ENCODE data around the gene ZNF680. TPM values are rescaled to one million over a fixed set of nuclear protein-coding genes. Genes with fewer than 3 reads are reported as not detected.
"Not testable (repeated sequence)": the region's sequence is repeated elsewhere in the genome, so short reads cannot be mapped to it uniquely, and the experiment has no call there.

Gene ZNF680
- total RNA-seq, 1 donor, result 16.7 TPM

DNA sequence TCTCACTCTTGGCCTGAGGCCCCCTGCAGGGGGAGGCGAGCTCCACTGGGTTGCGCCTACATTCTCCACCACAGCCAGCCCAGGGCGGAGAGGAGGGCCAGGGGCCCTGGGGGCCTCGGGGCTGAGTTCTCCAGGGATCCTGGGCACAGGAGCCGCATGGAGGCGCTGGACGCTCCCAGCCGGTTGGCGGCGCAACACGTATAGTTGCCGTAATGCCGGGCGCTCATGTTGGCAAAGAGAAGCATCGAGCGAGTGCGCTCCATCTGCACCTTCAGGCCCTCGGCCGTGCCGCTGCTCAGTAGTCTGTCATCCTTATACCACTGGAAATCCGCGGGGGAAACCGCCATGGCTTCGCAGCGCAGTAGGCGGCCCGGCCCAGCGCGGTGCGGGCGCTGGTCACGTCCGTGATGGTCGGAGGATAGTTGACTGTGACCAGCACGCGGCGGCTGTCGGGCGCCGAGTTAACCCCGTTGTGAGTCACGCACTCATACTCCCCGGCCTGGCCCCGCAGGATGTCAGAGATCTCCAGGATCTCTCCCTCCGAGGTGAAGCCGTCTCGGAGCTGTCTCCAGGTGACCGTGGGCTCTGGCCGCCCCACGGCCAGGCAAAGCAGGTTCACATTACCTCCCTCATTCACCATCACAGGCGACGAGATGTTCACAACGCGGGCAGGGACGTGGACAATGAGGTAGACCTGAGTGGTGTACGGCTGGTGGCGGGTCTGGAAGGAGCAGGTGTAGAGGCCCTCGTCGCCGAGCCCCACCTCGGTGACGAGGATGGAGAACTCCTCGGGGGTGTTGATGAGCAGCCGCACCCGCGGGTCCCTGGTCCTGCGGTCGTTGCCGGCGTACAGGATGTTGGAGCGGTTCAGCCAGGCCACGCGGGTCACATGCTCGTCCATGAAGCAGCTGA lies 6.8 kb upstream of the ZNF680 start:
- H3K9me3 ChIP-seq (ENCODE audit: low read depth, low read length); H3K4me1 ChIP-seq (ENCODE audit: insufficient read depth, low read length): not testable (repeated sequence)
- peaks cover 27% of the 10 kb centered on the region for H3K27me3 ChIP-seq (ENCODE audit: insufficient read depth, low read length)
- H3K4me3 ChIP-seq (ENCODE audit: low read length), result peak overlapping the region; percentile 16

DNA sequence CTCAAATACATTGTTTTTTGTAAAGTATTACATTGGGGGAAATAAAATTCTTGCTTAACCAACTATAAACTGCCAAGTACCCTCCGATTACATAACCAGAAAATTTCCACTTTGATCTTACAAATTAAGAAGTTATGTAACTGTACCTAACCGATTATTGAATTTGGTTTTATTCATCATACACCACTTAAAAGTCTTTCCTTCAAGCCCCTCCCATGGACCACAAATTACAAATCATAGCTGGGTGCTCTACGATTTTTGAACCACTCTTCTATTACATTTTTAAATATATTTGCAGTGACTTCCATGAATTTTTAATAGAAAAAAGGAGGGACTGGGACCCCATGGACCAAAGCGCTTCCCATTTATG lies 630 bp downstream of the ZNF680 start:
- Histone ChIP-seq H3K27me3 (ENCODE audit: insufficient read depth, low read length) (no peaks in the 10 kb centered on the region), H3K4me3 (ENCODE audit: low read length) (peak overlapping the region; percentile 61), H3K9me3 (ENCODE audit: low read depth, low read length) (no peaks in the 10 kb centered on the region), H3K4me1 (ENCODE audit: insufficient read depth, low read length) (peaks cover 21% of the 10 kb centered on the region)

DNA sequence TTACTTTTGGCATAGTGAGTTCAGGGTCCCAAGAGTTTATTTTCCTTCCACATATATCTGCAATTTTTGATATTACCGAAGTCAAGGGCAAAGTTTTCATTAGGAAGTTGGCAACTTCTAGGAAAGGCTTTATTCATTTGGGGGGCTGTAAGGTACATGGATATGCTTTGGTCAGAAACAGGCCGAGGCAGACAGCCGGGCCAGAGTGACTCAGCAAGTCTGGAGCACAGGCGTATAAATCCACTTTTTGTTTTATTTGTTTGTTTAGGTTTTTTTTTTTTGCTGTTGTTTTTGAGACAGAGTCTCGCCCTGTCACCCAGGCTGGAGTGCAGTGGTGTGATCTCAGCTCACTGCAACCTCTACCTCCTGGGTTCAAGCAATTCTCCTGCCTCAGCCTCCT lies 3.7 kb downstream of the ZNF680 start:
- no peak overlapping the region for H3K4me3 ChIP-seq (ENCODE audit: low read length)
- peaks cover 15% of the 10 kb centered on the region for H3K9me3 ChIP-seq (ENCODE audit: low read depth, low read length)
- peaks cover 21% of the 10 kb centered on the region for H3K4me1 ChIP-seq (ENCODE audit: insufficient read depth, low read length)
- H3K27me3 ChIP-seq (ENCODE audit: insufficient read depth, low read length), result no peaks in the 10 kb centered on the region

DNA sequence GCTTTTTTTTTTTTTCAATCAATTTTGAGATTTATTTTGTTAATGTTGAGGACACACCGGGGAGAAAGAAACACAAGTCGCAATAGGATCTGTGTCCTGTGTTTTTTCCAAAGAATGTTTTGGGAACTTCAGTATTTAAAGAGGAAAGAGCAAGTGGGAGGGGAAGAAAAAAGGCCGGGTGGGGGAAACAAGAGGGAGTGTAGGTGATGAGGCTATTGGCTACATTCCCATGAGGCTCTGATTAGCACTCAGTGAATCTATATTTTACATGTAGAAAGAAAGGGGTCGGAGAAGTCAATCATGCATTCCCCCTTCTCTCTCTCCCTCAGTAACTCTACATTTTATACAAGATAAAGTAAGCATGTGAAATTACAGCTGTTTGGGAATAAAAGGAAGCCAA lies 4.1 kb downstream of the ZNF680 start:
- Histone ChIP-seq H3K4me1 (ENCODE audit: insufficient read depth, low read length) (peaks cover 18% of the 10 kb centered on the region), H3K4me3 (ENCODE audit: low read length) (no peak overlapping the region), H3K9me3 (ENCODE audit: low read depth, low read length) (peaks cover 15% of the 10 kb centered on the region), H3K27me3 (ENCODE audit: insufficient read depth, low read length) (no peaks in the 10 kb centered on the region)

DNA sequence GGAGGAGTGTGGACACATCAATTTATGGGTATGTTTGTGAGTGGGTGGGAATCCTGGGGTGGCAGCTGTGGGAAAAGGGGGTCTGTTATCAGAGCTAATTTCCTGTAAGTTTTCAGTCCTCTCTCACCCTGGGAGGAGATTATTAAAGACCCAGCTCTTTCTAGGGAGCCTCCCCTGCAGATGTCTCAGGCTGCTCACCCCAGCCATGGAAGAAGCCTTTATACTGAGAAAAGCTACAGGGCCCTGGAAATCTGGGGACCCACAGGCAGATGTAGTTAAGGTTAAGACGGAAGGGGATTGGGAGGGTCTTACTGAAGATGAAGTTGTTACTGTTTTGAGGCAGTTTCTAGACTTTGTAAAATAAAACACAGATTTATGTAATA lies 4.6 kb downstream of the ZNF680 start:
- peaks cover 15% of the 10 kb centered on the region for H3K9me3 ChIP-seq (ENCODE audit: low read depth, low read length)
- H3K27me3 ChIP-seq (ENCODE audit: insufficient read depth, low read length), result no peaks in the 10 kb centered on the region
- H3K4me1 ChIP-seq (ENCODE audit: insufficient read depth, low read length), result peaks cover 13% of the 10 kb centered on the region
- no peak overlapping the region for H3K4me3 ChIP-seq (ENCODE audit: low read length)

DNA sequence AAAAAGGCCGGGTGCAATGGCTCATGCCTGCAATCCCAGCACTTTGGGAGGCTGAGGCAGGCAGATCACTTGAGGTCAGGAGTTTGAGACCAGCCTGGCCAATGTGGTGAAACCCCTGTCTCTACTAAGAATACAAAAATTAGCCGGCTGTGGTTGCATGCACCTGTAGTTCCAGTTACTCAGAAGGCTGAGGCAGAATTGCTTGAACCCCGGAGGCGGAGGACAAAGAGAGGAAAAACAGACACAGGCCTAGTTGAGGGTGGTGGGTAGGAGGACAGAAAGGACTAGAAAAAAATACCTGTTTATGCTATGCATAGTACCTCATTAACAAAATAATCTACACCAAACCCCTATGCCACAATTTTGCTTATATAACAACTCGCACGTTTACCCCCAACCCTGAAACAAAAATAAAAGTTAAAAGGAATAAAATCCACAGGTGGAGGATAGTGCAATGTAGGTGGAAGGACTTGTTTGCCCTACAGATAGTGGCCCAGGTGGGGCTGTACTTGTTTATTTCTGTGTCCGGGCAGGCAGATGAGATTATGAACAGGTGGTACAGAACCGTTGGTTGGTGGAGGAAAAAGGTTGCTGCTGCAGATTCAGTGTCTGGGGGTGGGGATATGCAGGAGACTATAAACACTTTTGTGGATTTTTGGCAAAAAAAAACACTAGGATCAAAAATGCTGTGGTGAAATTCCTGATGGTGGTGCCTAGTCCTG lies 5.1 kb downstream of the ZNF680 start:
- H3K4me3 ChIP-seq (ENCODE audit: low read length), result no peak overlapping the region
- H3K9me3 ChIP-seq (ENCODE audit: low read depth, low read length), result peaks cover 15% of the 10 kb centered on the region
- H3K4me1 ChIP-seq (ENCODE audit: insufficient read depth, low read length), result peaks cover 11% of the 10 kb centered on the region
- no peaks in the 10 kb centered on the region for H3K27me3 ChIP-seq (ENCODE audit: insufficient read depth, low read length)

DNA sequence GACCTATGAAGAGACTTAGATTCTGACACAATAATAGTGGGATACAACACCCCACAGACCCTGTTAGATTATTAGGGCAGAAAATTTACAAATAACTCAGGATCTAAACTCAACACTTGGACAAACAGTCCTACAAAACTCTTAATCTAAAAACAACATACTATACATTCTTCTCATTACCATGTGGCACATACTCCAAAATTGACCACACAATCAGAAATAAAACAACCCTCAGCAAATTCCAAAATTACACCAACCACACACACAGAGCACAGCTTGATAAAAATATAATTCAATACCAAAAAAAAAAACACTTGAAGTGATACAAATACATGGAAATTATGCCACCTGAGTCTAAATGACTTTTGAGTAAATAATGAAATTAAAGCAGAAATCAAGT lies 7.8 kb downstream of the ZNF680 start:
- Histone ChIP-seq H3K27me3 (ENCODE audit: insufficient read depth, low read length) (no peaks in the 10 kb centered on the region), H3K4me1 (ENCODE audit: insufficient read depth, low read length) (no peaks in the 10 kb centered on the region), H3K9me3 (ENCODE audit: low read depth, low read length) (peaks cover 15% of the 10 kb centered on the region)

DNA sequence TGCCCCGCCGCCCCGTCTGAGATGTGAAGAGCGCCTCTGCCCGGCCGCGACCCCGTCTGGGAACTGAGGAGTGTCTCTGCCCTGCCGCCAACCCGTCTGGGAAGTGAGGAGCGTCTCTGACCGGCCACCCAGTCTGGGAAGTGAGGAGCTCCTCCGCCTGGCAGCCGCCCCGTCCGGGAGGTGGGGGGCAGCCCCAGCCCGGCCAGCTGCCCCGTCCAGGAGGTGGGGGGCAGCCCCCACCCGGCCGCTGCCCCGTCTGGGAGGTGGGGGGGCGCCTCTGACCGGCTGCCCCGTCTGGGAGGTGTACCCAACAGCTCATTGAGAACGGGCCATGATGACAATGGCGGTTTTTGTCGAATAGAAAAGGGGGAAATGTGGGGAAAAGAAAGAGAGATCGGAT lies 8.7 kb downstream of the ZNF680 start:
- H3K4me1 ChIP-seq (ENCODE audit: insufficient read depth, low read length); H3K4me3 ChIP-seq (ENCODE audit: low read length); H3K27me3 ChIP-seq (ENCODE audit: insufficient read depth, low read length): not testable (repeated sequence)
- H3K9me3 ChIP-seq (ENCODE audit: low read depth, low read length), result peaks cover 15% of the 10 kb centered on the region

More for the DNA sequence above, 7.8 kb downstream of the ZNF680 start:
- no peak overlapping the region for H3K4me3 ChIP-seq (ENCODE audit: low read length)

DNA sequence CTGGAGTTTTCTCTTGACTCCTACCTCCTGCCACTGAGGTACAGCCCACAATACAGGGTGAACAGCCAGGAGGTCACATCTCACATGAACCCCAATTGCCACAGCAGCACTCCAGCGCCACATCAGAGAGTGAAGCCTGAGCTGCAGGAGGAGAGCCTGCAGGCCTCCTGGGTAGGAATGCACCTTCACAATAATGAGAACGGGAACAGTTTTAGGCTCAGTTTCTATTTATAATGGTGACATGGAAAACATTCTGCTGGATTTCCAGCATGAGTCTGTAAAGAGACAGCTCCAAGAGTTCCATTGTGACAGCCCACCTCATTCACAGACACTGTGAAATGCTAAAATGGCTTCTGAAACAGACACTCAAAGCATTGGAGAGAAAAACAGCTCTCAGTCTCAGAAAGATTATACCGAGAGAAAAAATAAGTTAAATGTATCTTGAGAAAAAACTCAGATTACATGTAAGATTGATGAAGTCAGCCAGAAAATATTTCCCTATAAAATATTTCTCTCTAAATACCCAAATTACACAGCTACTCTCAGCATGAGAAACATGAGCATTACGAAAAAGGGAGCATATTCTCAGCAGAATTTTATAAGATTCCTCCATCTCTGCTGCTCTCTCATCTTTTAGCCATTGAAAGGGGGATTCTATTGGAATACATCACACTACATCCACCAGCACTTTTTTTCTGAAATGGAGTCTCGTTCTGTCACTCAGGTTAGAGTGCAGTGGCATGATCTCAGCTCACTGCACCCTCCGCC lies 11.3 kb downstream of the ZNF680 start:
- Histone ChIP-seq H3K4me3 (ENCODE audit: low read length) (no peak overlapping the region), H3K4me1 (ENCODE audit: insufficient read depth, low read length) (no peaks in the 10 kb centered on the region), H3K9me3 (ENCODE audit: low read depth, low read length) (peaks cover 15% of the 10 kb centered on the region), H3K27me3 (ENCODE audit: insufficient read depth, low read length) (no peaks in the 10 kb centered on the region)

DNA sequence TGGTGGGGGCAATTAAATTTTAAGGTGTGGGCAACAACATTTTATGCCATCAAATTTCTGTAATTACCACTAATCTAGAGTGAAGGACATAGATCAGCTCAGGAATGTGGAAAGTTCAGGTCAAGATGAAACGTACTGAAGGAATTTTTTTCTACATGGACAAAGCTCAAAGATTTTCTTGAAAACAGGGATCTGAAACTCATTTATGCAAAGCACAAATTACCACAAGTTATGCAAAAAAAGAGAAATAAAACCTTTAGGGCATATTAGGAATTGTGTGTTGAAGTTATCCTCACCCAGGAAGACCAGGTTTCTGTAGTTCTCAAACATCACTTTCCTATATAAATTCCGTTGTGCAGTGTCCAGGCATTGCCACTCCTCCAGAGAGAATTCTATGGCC lies 18.9 kb downstream of the ZNF680 start:
- H3K9me3 ChIP-seq (ENCODE audit: low read depth, low read length), result peaks cover 5% of the 10 kb centered on the region
- no peaks in the 10 kb centered on the region for H3K4me1 ChIP-seq (ENCODE audit: insufficient read depth, low read length)
- no peaks in the 10 kb centered on the region for H3K27me3 ChIP-seq (ENCODE audit: insufficient read depth, low read length)
- no peak overlapping the region for H3K4me3 ChIP-seq (ENCODE audit: low read length)

DNA sequence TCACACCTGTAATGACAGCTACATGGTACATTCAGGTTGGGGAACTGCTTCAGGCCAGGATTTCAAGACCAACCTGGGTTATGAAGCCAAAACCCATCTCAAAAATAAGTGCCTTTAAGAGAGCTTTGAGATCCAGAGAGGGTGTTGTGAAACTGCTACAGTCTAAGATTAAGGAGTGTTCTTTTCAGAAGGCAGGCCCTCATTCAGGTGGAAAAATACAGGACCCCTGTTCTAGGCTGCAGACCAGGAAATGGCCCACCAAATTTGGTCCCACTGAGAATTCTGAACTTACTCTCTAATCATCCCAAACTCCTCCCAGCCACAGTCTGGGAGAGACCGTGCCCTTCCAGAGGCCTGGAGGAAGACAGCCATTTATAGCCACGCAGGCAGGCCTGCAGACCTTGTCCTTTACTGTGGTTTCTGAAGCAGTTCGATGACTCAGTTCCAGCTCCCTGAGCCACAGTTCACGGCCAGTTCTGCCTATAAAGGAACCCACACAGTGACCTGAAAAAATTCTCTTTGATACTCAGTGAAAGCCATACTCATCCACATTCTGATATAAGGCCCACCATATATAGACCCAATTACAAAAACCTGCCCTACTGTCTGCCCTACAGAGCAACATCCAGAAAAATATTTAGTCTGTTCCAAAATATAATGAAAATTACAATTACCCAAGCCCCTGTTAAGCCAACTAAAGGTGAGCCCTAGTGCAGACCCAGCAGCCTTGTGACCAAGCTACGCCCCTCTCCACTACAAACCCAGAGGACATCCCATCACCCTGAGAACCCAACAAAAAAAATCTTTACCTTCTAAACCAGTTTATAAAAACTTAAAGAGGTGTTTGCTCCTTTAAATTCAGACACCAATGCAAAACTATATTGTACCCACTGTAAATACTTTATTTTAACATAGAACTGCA lies 21.2 kb downstream of the ZNF680 start:
- Histone ChIP-seq H3K27me3 (ENCODE audit: insufficient read depth, low read length) (no peaks in the 10 kb centered on the region), H3K4me1 (ENCODE audit: insufficient read depth, low read length) (no peaks in the 10 kb centered on the region), H3K9me3 (ENCODE audit: low read depth, low read length) (peaks cover 12% of the 10 kb centered on the region), H3K4me3 (ENCODE audit: low read length) (no peak overlapping the region)

DNA sequence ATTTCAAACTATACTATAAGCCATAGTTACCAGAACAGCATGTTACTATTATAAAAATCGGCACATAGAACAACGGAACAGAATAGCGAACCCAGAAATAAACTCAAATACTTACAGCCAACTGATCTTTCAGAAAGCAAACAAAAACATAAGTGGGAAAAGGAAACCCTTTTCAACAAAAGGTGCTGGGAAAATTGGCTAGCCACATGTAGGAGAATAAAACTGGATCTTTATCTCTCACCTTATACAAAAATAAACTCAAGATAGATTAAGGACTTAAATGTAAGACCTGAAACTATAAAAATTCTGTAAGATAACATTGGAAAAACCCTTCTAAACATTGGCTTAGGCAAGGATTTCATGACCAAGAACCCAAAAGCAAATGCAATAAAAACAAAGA lies 29.1 kb downstream of the ZNF680 start:
- Histone ChIP-seq H3K9me3 (ENCODE audit: low read depth, low read length) (peaks cover 47% of the 10 kb centered on the region), H3K4me3 (ENCODE audit: low read length) (no peak overlapping the region), H3K27me3 (ENCODE audit: insufficient read depth, low read length) (no peaks in the 10 kb centered on the region), H3K4me1 (ENCODE audit: insufficient read depth, low read length) (no peaks in the 10 kb centered on the region)

DNA sequence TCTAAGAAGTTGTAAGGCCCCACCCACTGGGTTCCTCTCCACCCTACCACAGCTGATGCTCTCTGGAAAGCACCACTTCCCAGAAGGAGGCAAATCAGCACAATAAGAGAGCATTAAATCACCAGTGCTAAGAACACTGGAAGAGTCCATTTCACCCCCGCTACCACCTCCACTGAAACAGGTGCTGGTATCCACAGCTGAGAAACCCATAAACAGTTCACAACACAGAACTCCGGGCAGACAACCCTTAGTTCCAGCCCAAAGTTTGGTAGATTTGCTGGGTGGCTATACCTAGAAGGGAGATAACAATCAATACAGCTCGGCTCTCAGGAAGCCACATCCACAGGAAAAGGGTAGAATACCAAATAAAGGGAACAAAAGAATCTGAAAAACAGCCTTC lies 34.1 kb downstream of the ZNF680 start:
- Histone ChIP-seq H3K9me3 (ENCODE audit: low read depth, low read length) (peaks cover 65% of the 10 kb centered on the region), H3K4me3 (ENCODE audit: low read length) (no peak overlapping the region), H3K27me3 (ENCODE audit: insufficient read depth, low read length) (no peaks in the 10 kb centered on the region), H3K4me1 (ENCODE audit: insufficient read depth, low read length) (no peaks in the 10 kb centered on the region)

DNA sequence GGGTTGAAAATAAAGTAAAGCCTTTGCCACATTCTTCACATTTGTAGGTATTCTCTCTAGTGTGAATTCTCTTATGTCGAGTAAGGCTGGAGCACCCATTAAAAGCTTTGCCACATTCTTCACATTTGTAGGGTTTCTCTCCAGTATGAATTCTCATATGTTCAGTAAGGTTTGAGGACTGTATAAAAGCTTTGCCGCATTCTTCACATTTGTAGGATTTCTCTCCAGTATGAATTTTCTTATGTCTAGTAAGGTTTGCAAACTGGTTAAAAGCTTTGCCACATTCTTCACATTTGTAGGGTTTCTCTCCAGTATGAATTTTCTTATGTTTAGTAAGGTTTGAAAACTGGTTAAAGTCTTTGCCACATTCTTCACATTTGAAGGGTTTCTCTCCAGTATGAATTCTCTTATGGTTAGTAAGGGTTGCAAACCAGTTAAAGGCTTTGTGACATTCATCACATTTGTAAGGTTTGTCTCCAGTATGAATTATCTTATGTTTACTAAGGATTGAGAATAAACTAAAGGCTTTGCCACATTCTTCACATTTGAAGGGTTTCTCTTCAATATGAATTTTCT lies 41.4 kb downstream of the ZNF680 start:
- H3K4me1 ChIP-seq (ENCODE audit: insufficient read depth, low read length), result no peaks in the 10 kb centered on the region
- no peaks in the 10 kb centered on the region for H3K27me3 ChIP-seq (ENCODE audit: insufficient read depth, low read length)
- peaks cover 94% of the 10 kb centered on the region for H3K9me3 ChIP-seq (ENCODE audit: low read depth, low read length)
- no peak overlapping the region for H3K4me3 ChIP-seq (ENCODE audit: low read length)

Data from mononuclear cell (primary cell).